Activated T-helper 1 cell treated with Interleukin-2 at 50 U/mL for 16 hours (primary cell): Measurements from ENCODE around the gene CRYBB1.

Experiments used
- DNase-seq: peaks from one replicate; pipeline ENCODE4 v3.0.0-alpha.2; 2020; ENCODE audit warnings: low read depth

The CRYBB1 gene

GRCh38 chr22:26617271-26618199, at the start of gene CRYBB1:
CRYBB1 (minus strand) TSS chr22:26618027; CDS start chr22:26616319, 1,708 bp downstream.
- no peak for DNase-seq

- no peak for DNase-seq
Measured at GRCh38 chr22:26667140-26667539, 49.3 kb upstream of the CRYBB1 start.

- no peak for DNase-seq
Measured at GRCh38 chr22:26665813-26666231, 48.0 kb upstream of the CRYBB1 start.

- DNase-seq = no peak
Measured at GRCh38 chr22:26663374-26663923, 45.6 kb upstream of the CRYBB1 start.

- DNase-seq = no peak
Measured at GRCh38 chr22:26662160-26662559, 44.3 kb upstream of the CRYBB1 start.

- no peak for DNase-seq
Measured at GRCh38 chr22:26660961-26661578, 43.2 kb upstream of the CRYBB1 start.

GRCh38 chr22:26660356-26660755, 42.5 kb upstream of the CRYBB1 start:
- DNase-seq = no peak

GRCh38 chr22:26658671-26659478, 41.0 kb upstream of the CRYBB1 start:
- DNase-seq = peak; percentile 61

- no peak for DNase-seq
Measured at GRCh38 chr22:26658161-26658560, 40.3 kb upstream of the CRYBB1 start.

- peak; percentile 54 for DNase-seq
Measured at GRCh38 chr22:26656891-26657851, 39.3 kb upstream of the CRYBB1 start, which contains the start of gene MIAT. MIAT (plus strand) TSS chr22:26657588.

- DNase-seq = no peak
Measured at GRCh38 chr22:26651815-26652214, 34.0 kb upstream of the CRYBB1 start.

GRCh38 chr22:26650722-26651421, 33.0 kb upstream of the CRYBB1 start:
- DNase-seq = no peak

GRCh38 chr22:26648528-26649388, 30.9 kb upstream of the CRYBB1 start:
- no peak for DNase-seq

GRCh38 chr22:26648011-26648497, 30.2 kb upstream of the CRYBB1 start:
- peak; percentile 30 for DNase-seq

GRCh38 chr22:26646158-26646557, 28.3 kb upstream of the CRYBB1 start:
- DNase-seq = no peak

- DNase-seq = no peak
Measured at GRCh38 chr22:26643418-26644100, 25.7 kb upstream of the CRYBB1 start.

GRCh38 chr22:26642465-26643417, 24.9 kb upstream of the CRYBB1 start:
- DNase-seq = peak; percentile 63
